Trophoblast cell (in vitro differentiated cells and primary cell): ENCODE data around the gene B3GALNT1.

Source experiments
- DNase-seq, 2 donors: peaks; one replicate each; pipeline ENCODE4 v3.0.0-alpha.2; 2016
- H2AFZ ChIP-seq: 2 replicates; pipeline ENCODE4 v1.6.1; 2013; ENCODE audit warnings: low read length, moderate library complexity, mild to moderate bottlenecking; ENCODE audit not compliant: insufficient read depth, poor library complexity
- H2AK5ac ChIP-seq: 2 replicates; pipeline ENCODE4 v1.6.1; 2013; ENCODE audit warnings: mild to moderate bottlenecking, low read length
- H2BK120ac ChIP-seq: 2 replicates; pipeline ENCODE4 v1.6.1; 2013; ENCODE audit warnings: low read length, mild to moderate bottlenecking, moderate library complexity; ENCODE audit not compliant: insufficient read depth, poor library complexity
- H2BK12ac ChIP-seq: 2 replicates; pipeline ENCODE4 v1.6.1; 2013; ENCODE audit warnings: mild to moderate bottlenecking, low read length, moderate library complexity
- H2BK5ac ChIP-seq: 2 replicates; pipeline ENCODE4 v1.6.1; 2013; ENCODE audit warnings: low read length, low read depth, moderate library complexity, mild to moderate bottlenecking; ENCODE audit not compliant: poor library complexity
- H3K14ac ChIP-seq: 2 replicates; pipeline ENCODE4 v1.6.1; 2013; ENCODE audit warnings: mild to moderate bottlenecking, low read length
- H3K18ac ChIP-seq: 2 replicates; pipeline ENCODE4 v1.6.1; 2013; ENCODE audit warnings: mild to moderate bottlenecking, low read length
- H3K23ac ChIP-seq: 2 replicates; pipeline ENCODE4 v1.6.1; 2013; ENCODE audit warnings: low read length
- H3K27ac ChIP-seq: 2 replicates; pipeline ENCODE4 v1.5.1; 2013; ENCODE audit warnings: low read depth, mild to moderate bottlenecking, inconsistent platforms, low read length, moderate library complexity
- H3K27me3 ChIP-seq: 2 replicates; pipeline ENCODE4 v1.6.1; 2013; ENCODE audit warnings: inconsistent platforms, mild to moderate bottlenecking, low read length, moderate library complexity; ENCODE audit not compliant: insufficient read depth
- H3K36me3 ChIP-seq, 2 experiments: 1 replicate in 1 of 2; 2 replicates in 1 of 2; pipeline ENCODE4 v1.6.1; 2013; ENCODE audit warnings: low read length in 2 of 2, mild to moderate bottlenecking in 2 of 2, moderate library complexity in 1 of 2; ENCODE audit not compliant: insufficient read depth in 2 of 2, control insufficient read depth in 1 of 2
- H3K4ac ChIP-seq: 2 replicates; pipeline ENCODE4 v1.6.1; 2013; ENCODE audit warnings: low read depth, mild to moderate bottlenecking, low read length, moderate library complexity
- H3K4me1 ChIP-seq, 2 experiments: 1 replicate in 1 of 2; 2 replicates in 1 of 2; pipeline ENCODE4 v1.6.1; 2013; ENCODE audit warnings: low read length in 2 of 2, mild to moderate bottlenecking in 2 of 2, moderate library complexity in 1 of 2; ENCODE audit not compliant: insufficient read depth in 2 of 2, control insufficient read depth in 1 of 2
- H3K4me2 ChIP-seq: 2 replicates; pipeline ENCODE4 v1.6.1; 2013; ENCODE audit warnings: inconsistent platforms, mild to moderate bottlenecking, low read length, moderate library complexity
- H3K4me3 ChIP-seq: 2 replicates; pipeline ENCODE4 v1.5.1; 2013; ENCODE audit warnings: mild to moderate bottlenecking, low read depth, low read length, inconsistent platforms
- H3K79me1 ChIP-seq: one replicate; pipeline ENCODE4 v1.6.1; 2013; ENCODE audit warnings: low read length
- H3K79me2 ChIP-seq: 2 replicates; pipeline ENCODE4 v1.6.1; 2013; ENCODE audit warnings: low read length, mild to moderate bottlenecking; ENCODE audit not compliant: control insufficient read depth, insufficient read depth, poor library complexity
- H3K9ac ChIP-seq: 2 replicates; pipeline ENCODE4 v1.6.1; 2013; ENCODE audit warnings: mild to moderate bottlenecking, low read length
- H3K9me3 ChIP-seq: 2 replicates; pipeline ENCODE4 v1.6.1; 2013; ENCODE audit warnings: low read depth, mild to moderate bottlenecking, control low read depth, inconsistent platforms, low read length; ENCODE audit not compliant: insufficient read depth
- H4K12ac ChIP-seq: 2 replicates; pipeline ENCODE4 v1.6.1; 2013; ENCODE audit warnings: low read depth, mild to moderate bottlenecking, low read length, moderate library complexity
- H4K8ac ChIP-seq: 2 replicates; pipeline ENCODE4 v1.6.1; 2013; ENCODE audit warnings: low read depth, mild to moderate bottlenecking, low read length, moderate library complexity
- H4K91ac ChIP-seq: one replicate; pipeline ENCODE4 v1.6.1; 2013; ENCODE audit warnings: low read depth, mild to moderate bottlenecking, low read length, moderate library complexity
- WGBS: extraction: QIAGEN DNeasy Blood & Tissue Kit; methylation state at CpG from one replicate; pipeline ENCODE4 v1.1.7; 2013; ENCODE audit warnings: missing lambda C conversion rate; ENCODE audit not compliant: insufficient read length, insufficient coverage; ENCODE audit errors: extremely low coverage; 5-methylcytosine and 5-hydroxymethylcytosine counted together

The B3GALNT1 gene

GRCh38 chr3:161132391-161132790 is 27.2 kb upstream of the B3GALNT1 start:
- WGBS, result no CpG with 5 or more reads among the region's 1 CpG
- Histone ChIP-seq H3K79me1 (no peaks in the 10 kb centered on the region), H4K12ac (no peak overlapping the region)

GRCh38 chr3:161126495-161126894 is 21.3 kb upstream of the B3GALNT1 start:
- Histone ChIP-seq H3K27ac (no peak overlapping the region), H2BK12ac (no peak overlapping the region), H3K18ac (no peak overlapping the region), H3K14ac (no peak overlapping the region), H3K79me1 (no peaks in the 10 kb centered on the region), H4K12ac (no peak overlapping the region), H3K9ac (no peak overlapping the region), H2AK5ac (no peak overlapping the region), H3K27me3 (no peaks in the 10 kb centered on the region), H3K36me3 (no peaks in the 10 kb centered on the region), H3K79me2 (no peaks in the 10 kb centered on the region), H3K4me1 (no peaks in the 10 kb centered on the region), H3K4ac (no peak overlapping the region), H2BK5ac (no peak overlapping the region), H2BK120ac (no peak overlapping the region), H3K23ac (no peak overlapping the region), H4K8ac (no peak overlapping the region), H4K91ac (no peak overlapping the region), H3K4me3 (no peak overlapping the region), H3K4me2 (no peak overlapping the region), H2AFZ (no peak overlapping the region), H3K9me3 (no peaks in the 10 kb centered on the region)
- DNase-seq, result no peak
- no CpG with 5 or more reads among the region's 2 CpGs for WGBS

More at GRCh38 chr3:161132391-161132790, 27.2 kb upstream of the B3GALNT1 start:
- Histone ChIP-seq H3K27ac (no peak overlapping the region), H3K9ac (no peak overlapping the region), H3K36me3 (no peaks in the 10 kb centered on the region), H3K23ac (no peak overlapping the region), H3K27me3 (no peaks in the 10 kb centered on the region), H2AFZ (no peak overlapping the region), H4K91ac (no peak overlapping the region), H3K18ac (no peak overlapping the region), H3K4me2 (no peak overlapping the region), H3K4me3 (no peak overlapping the region), H3K4ac (no peak overlapping the region), H3K4me1 (no peaks in the 10 kb centered on the region), H2BK12ac (no peak overlapping the region), H2BK120ac (no peak overlapping the region), H4K8ac (no peak overlapping the region), H3K79me2 (no peaks in the 10 kb centered on the region), H2BK5ac (no peak overlapping the region), H3K9me3 (no peaks in the 10 kb centered on the region), H2AK5ac (no peak overlapping the region), H3K14ac (no peak overlapping the region)
- no peak for DNase-seq

DNA sequence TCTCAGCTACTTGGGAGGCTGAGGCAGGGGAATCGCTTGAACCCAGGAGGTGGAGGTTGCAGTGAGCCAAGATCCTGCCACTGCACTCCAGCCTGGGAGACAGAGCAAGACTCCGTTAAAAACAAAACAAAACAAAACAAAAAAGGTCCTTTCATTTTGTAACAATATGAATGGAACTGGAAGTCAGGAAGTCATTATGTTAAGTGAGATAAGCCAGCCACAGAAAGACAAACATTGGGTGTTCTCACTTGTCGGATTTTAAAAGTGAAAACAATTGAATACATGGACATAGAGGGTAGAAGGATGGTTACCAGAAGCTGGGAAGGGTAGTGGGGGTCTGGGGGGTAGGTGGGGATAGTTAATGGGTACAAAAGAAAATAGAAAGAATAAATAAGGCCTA is 12.5 kb upstream of the B3GALNT1 start:
- H2AFZ ChIP-seq, result no peak overlapping the region
- H3K4me1 ChIP-seq, result no peaks in the 10 kb centered on the region
- no peak overlapping the region for H2BK5ac ChIP-seq
- H3K9me3 ChIP-seq, result peaks cover 7% of the 10 kb centered on the region
- DNase-seq, result no peak
- H3K27ac ChIP-seq, result no peak overlapping the region
- no peak overlapping the region for H2BK12ac ChIP-seq
- H3K9ac ChIP-seq, result no peak overlapping the region
- H3K79me2 ChIP-seq, result no peaks in the 10 kb centered on the region
- H4K91ac ChIP-seq, result no peak overlapping the region
- H3K4me2 ChIP-seq, result no peak overlapping the region
- no peak overlapping the region for H3K14ac ChIP-seq
- no peak overlapping the region for H3K4me3 ChIP-seq
- H3K27me3 ChIP-seq, result no peaks in the 10 kb centered on the region
- no peak overlapping the region for H3K4ac ChIP-seq
- no peak overlapping the region for H2AK5ac ChIP-seq
- no CpG with 5 or more reads among the region's 3 CpGs for WGBS
- no peak overlapping the region for H3K23ac ChIP-seq
- peaks cover 0 to 4% of the 10 kb centered on the region in 2 experiments for H3K36me3 ChIP-seq
- no peaks in the 10 kb centered on the region for H3K79me1 ChIP-seq
- H4K8ac ChIP-seq, result no peak overlapping the region
- no peak overlapping the region for H2BK120ac ChIP-seq
- no peak overlapping the region for H3K18ac ChIP-seq
- no peak overlapping the region for H4K12ac ChIP-seq

- no peak overlapping the region for H3K14ac ChIP-seq
- no peak overlapping the region for H2AFZ ChIP-seq
- H4K8ac ChIP-seq, result no peak overlapping the region
- no peak overlapping the region for H2BK120ac ChIP-seq
- no peak overlapping the region for H3K9ac ChIP-seq
- H3K18ac ChIP-seq, result no peak overlapping the region
- no peak overlapping the region for H3K4ac ChIP-seq
- peaks cover 8% of the 10 kb centered on the region for H3K79me1 ChIP-seq
- H3K23ac ChIP-seq, result no peak overlapping the region
- H3K9me3 ChIP-seq, result no peaks in the 10 kb centered on the region
- H2BK12ac ChIP-seq, result no peak overlapping the region
- no peak overlapping the region for H3K4me2 ChIP-seq
- H3K27me3 ChIP-seq, result no peaks in the 10 kb centered on the region
- H3K36me3 ChIP-seq, result no peaks in the 10 kb centered on the region
- peaks cover 4 to 8% of the 10 kb centered on the region in 2 experiments for H3K4me1 ChIP-seq
- DNase-seq, result no peak
- no peak overlapping the region for H4K12ac ChIP-seq
- H2AK5ac ChIP-seq, result no peak overlapping the region
- peaks cover 4% of the 10 kb centered on the region for H3K79me2 ChIP-seq
- H3K27ac ChIP-seq, result no peak overlapping the region
- H2BK5ac ChIP-seq, result no peak overlapping the region
- H4K91ac ChIP-seq, result no peak overlapping the region
- WGBS, result no CpG with 5 or more reads among the region's 1 CpG
- no peak overlapping the region for H3K4me3 ChIP-seq
Observed at GRCh38 chr3:161108840-161109239, 3.7 kb upstream of the B3GALNT1 start.
